Liver (tissue), 9 donors: ENCODE results near the gene SIN3B. TPM values are rescaled to one million over a fixed set of nuclear protein-coding genes. Genes with fewer than 3 reads are reported as not detected.

Experiments
- DNase-seq: peaks from one replicate; pipeline ENCODE4 v3.0.0-alpha.2; 2017; ENCODE audit warnings: low spot score
- H3K27ac ChIP-seq, 2 donors: one replicate each; pipeline ENCODE4 v1.7.0; 2013; ENCODE audit warnings: inconsistent platforms in 2 of 2, low read length in 2 of 2, control low read depth in 1 of 2, low read depth in 1 of 2, mild to moderate bottlenecking in 1 of 2
- H3K27me3 ChIP-seq, 4 donors: one replicate each; pipeline versions ENCODE4 v1.6.1 to v1.7.0; 2013; ENCODE audit warnings: low read length in 3 of 4, inconsistent platforms in 1 of 4, mild to moderate bottlenecking in 1 of 4, moderate library complexity in 1 of 4; ENCODE audit not compliant: control insufficient read depth in 4 of 4, insufficient read depth in 4 of 4
- H3K36me3 ChIP-seq, 4 donors: one replicate each; pipeline versions ENCODE4 v1.6.1 to v1.7.0; 2013; ENCODE audit warnings: low read length in 3 of 4, mild to moderate bottlenecking in 3 of 4, low read depth in 1 of 4, moderate library complexity in 1 of 4; ENCODE audit not compliant: control insufficient read depth in 4 of 4, insufficient read depth in 3 of 4
- H3K4me1 ChIP-seq, 4 donors: one replicate each; pipeline versions ENCODE4 v1.6.1 to v1.7.0; 2013; ENCODE audit warnings: low read length in 3 of 4, mild to moderate bottlenecking in 3 of 4, moderate library complexity in 1 of 4; ENCODE audit not compliant: control insufficient read depth in 4 of 4, insufficient read depth in 4 of 4
- H3K4me3 ChIP-seq, 3 donors: one replicate each; pipeline versions ENCODE4 v1.6.1 to v1.7.0; 2013; ENCODE audit warnings: low read length in 3 of 3, control low read depth in 1 of 3, low read depth in 1 of 3, mild to moderate bottlenecking in 1 of 3
- H3K9ac ChIP-seq, 2 donors: one replicate each; pipeline ENCODE4 v1.7.0; 2013; ENCODE audit warnings: low read length in 2 of 2, mild to moderate bottlenecking in 2 of 2, moderate library complexity in 2 of 2, control low read depth in 1 of 2, low read depth in 1 of 2
- H3K9me3 ChIP-seq, 4 donors: one replicate each; pipeline versions ENCODE4 v1.6.1 to v1.7.0; 2013; ENCODE audit warnings: low read length in 3 of 4; ENCODE audit not compliant: control insufficient read depth in 4 of 4
- ATF3 ChIP-seq: IDR thresholded peaks from 2 replicates; pipeline ENCODE4 v1.6.1; 2016; ENCODE audit warnings: antibody characterized with exemption
- EGR1 ChIP-seq, 2 donors: IDR thresholded peaks; 2 replicates each; pipeline ENCODE4 v1.6.1; 2016 to 2018; ENCODE audit warnings: antibody characterized with exemption in 2 of 2, low read depth in 2 of 2
- FOXA1 ChIP-seq: IDR thresholded peaks from 2 replicates; pipeline ENCODE4 v1.6.1; 2016; ENCODE audit warnings: antibody characterized with exemption
- FOXA2 ChIP-seq: IDR thresholded peaks from 2 replicates; pipeline ENCODE4 v1.6.1; 2016; ENCODE audit warnings: antibody characterized with exemption
- HNF4A ChIP-seq, 2 donors: conservative IDR thresholded peaks; 2 replicates each; pipeline ENCODE4 v1.6.1; 2016; ENCODE audit warnings: antibody characterized with exemption in 2 of 2, mild to moderate bottlenecking in 2 of 2
- HNF4G ChIP-seq: IDR thresholded peaks from 2 replicates; pipeline ENCODE4 v1.6.1; 2016; ENCODE audit warnings: antibody characterized with exemption
- JUND ChIP-seq, 2 donors: IDR thresholded peaks; 2 replicates each; pipeline ENCODE4 v1.6.1; 2016; ENCODE audit warnings: antibody characterized with exemption in 2 of 2
- NR2F2 ChIP-seq: IDR thresholded peaks from 2 replicates; pipeline ENCODE4 v1.6.1; 2016; ENCODE audit warnings: antibody characterized with exemption
- RAD21 ChIP-seq, 2 donors: IDR thresholded peaks; 2 replicates each; pipeline ENCODE4 v1.6.1; 2016; ENCODE audit warnings: antibody characterized with exemption in 2 of 2, mild to moderate bottlenecking in 2 of 2
- REST ChIP-seq: IDR thresholded peaks from 2 replicates; pipeline ENCODE4 v1.6.1; 2016; ENCODE audit warnings: antibody characterized with exemption, mild to moderate bottlenecking
- RXRA ChIP-seq, 2 donors: IDR thresholded peaks; 2 replicates each; pipeline ENCODE4 v1.6.1; 2017 to 2018; ENCODE audit warnings: antibody characterized with exemption in 2 of 2, mild to moderate bottlenecking in 1 of 2
- TAF1 ChIP-seq: conservative IDR thresholded peaks from 2 replicates; pipeline ENCODE4 v1.6.1; 2016; ENCODE audit warnings: antibody characterized with exemption, mild to moderate bottlenecking
- YY1 ChIP-seq: IDR thresholded peaks from 2 replicates; pipeline ENCODE4 v1.6.1; 2016; ENCODE audit warnings: antibody characterized with exemption, mild to moderate bottlenecking
- ZBTB33 ChIP-seq: IDR thresholded peaks from 2 replicates; pipeline ENCODE4 v1.6.1; 2016; ENCODE audit warnings: antibody characterized with exemption
- WGBS: extraction: QIAGEN DNeasy Blood & Tissue Kit; methylation state at CpG from one replicate; pipeline ENCODE4 v1.1.7; 2013; 5-methylcytosine and 5-hydroxymethylcytosine counted together
- polyA plus RNA-seq, 2 donors: library from polyadenylated mRNA; stranded (reverse) in 1 of 2; unstranded in 1 of 2; fragments of 200-250 nt in 1 of 2; fragments of >200 nt in 1 of 2; fragmentation: Nextera tagmentation in 1 of 2; extraction: Ambion mirVana in 1 of 2; gene quantifications; one replicate each; pipeline versions ENCODE4 v1.2.1 to v1.2.3, GENCODE V29; 2013 to 2015
- total RNA-seq, 2 donors: library from RNA; depleted of rRNA; stranded (reverse); fragments of >200 nt; gene quantifications; one replicate each; pipeline ENCODE4 v1.2.3, GENCODE V29; 2014
- donor health status: healthy.
- donor health status: healthy.
- donor health status: healthy.
- donor health status: healthy.
- donor health status: healthy.

SIN3B gene
- total and polyA plus RNA-seq, 4 donors = 6.1 to 17.1 (median 8.6) TPM

- no peak for DNase-seq
- no peaks in the 10 kb centered on the region for H3K4me1 ChIP-seq
- H3K36me3 ChIP-seq = no peaks in the 10 kb centered on the region
- H3K9me3 ChIP-seq = no peaks in the 10 kb centered on the region
- H3K27ac ChIP-seq = no peak overlapping the region
- H3K9ac ChIP-seq = no peak overlapping the region
- TF ChIP-seq EGR1 (IDR thresholded peaks at IDR 0.05; ENCODE audit: low read depth in 2 of 2) (no peak), ZBTB33 (no peak), HNF4A (conservative IDR thresholded peaks at IDR 0.05) (no peak), REST (no peak), RXRA (IDR thresholded peaks at IDR 0.05) (no peak), FOXA2 (no peak), ATF3 (no peak), FOXA1 (no peak), JUND (IDR thresholded peaks at IDR 0.05) (no peak), HNF4G (no peak), YY1 (no peak)
- no peaks in the 10 kb centered on the region for H3K27me3 ChIP-seq
- H3K4me3 ChIP-seq = no peak overlapping the region
- 92% methylated on average over 12 of the region's 12 CpGs for WGBS
Observed at GRCh38 chr19:16902545-16902944, 73.3 kb downstream of the SIN3B start.

GRCh38 chr19:16903347-16903746 lies 74.1 kb downstream of the SIN3B start:
- Histone ChIP-seq H3K9ac (no peak overlapping the region), H3K4me1 (no peaks in the 10 kb centered on the region), H3K27me3 (no peaks in the 10 kb centered on the region), H3K4me3 (no peak overlapping the region), H3K27ac (no peak overlapping the region), H3K36me3 (no peaks in the 10 kb centered on the region), H3K9me3 (no peaks in the 10 kb centered on the region)
- TF ChIP-seq RAD21 (IDR thresholded peaks at IDR 0.05) (no peak), NR2F2 (no peak)
- WGBS = 87% methylated on average over 7 of the region's 7 CpGs
- DNase-seq = no peak

- 78% methylated on average over 5 of the region's 5 CpGs for WGBS
- DNase-seq = no peak
- H3K36me3 ChIP-seq = no peaks in the 10 kb centered on the region
- no peak overlapping the region for H3K27ac ChIP-seq
- no peaks in the 10 kb centered on the region for H3K4me1 ChIP-seq
- H3K27me3 ChIP-seq = no peaks in the 10 kb centered on the region
- H3K9me3 ChIP-seq = no peaks in the 10 kb centered on the region
- H3K4me3 ChIP-seq = no peak overlapping the region
- no peak for TF ChIP-seq TAF1
- no peak for TF ChIP-seq NR2F2
- TF ChIP-seq RXRA (IDR thresholded peaks at IDR 0.05) = no peak
- no peak for TF ChIP-seq ATF3
- TF ChIP-seq FOXA2 = no peak
- H3K9ac ChIP-seq = no peak overlapping the region
Observed at GRCh38 chr19:16904599-16904998, 75.4 kb downstream of the SIN3B start.
